K562 (cell line): ENCODE measurements around the gene IL4R. TPM values are rescaled to one million over a fixed set of nuclear protein-coding genes. Genes with fewer than 3 reads are reported as not detected.

Source experiments
- ATAC-seq: fragments of 200-7000 bp; cut with Tn5 transposase; 3 replicates; pipeline ENCODE4 v1.9.1; 2020; ENCODE audit warnings: moderate library complexity
- BruUV-seq: library from RNA; stranded (reverse); fragments of 400-500 nt; replicated peaks from 2 replicates; lab custom pipeline; 2021; lab: Mats Ljungman, UMichigan
- CTCF ChIA-PET: fragments of 300-600 bp; formaldehyde crosslinking; extraction: SDS; loops from one replicate; lab custom pipeline; 2021; ENCODE audit warnings: low intra/inter-chr PET ratio; lab: Yijun Ruan, JAX
- POLR2A ChIA-PET: fragments of 300-600, 350-650 bp; sonication (Branson Sonifier 250); formaldehyde crosslinking; extraction: SDS; loops from one replicate; lab custom pipeline; 2021; ENCODE audit warnings: antibody characterized with exemption, inconsistent platforms; lab: Yijun Ruan, JAX
- DNase-seq, 4 experiments: peaks; one replicate each; pipeline versions ENCODE4 v3.0.0 to v3.0.0-alpha.2; 2011 to 2018; ENCODE audit warnings: low spot score in 3 of 4, mixed read lengths in 3 of 4; ENCODE audit errors: extremely low read depth in 1 of 4
- FAIRE-seq: peaks from 2 replicates; lab custom pipeline; 2011; peaks lifted over from hg19 to GRCh38; lab: Jason Lieb, UNC
- H2AFZ ChIP-seq: 2 replicates; pipeline ENCODE4 v1.6.0; 2011; ENCODE audit warnings: low read depth, low read length, control low read depth, inconsistent platforms
- H3K27ac ChIP-seq: fragments of 200-600 bp; 3 replicates; pipeline ENCODE4 v1.8.0; 2011; ENCODE audit warnings: low read depth, mild to moderate bottlenecking, control low read depth, inconsistent platforms, low read length, moderate library complexity, mixed read lengths; ENCODE audit errors: extremely low read depth
- H3K27me3 ChIP-seq, 2 experiments: fragments of 300-600 bp in 1 of 2; 2 replicates in 1 of 2; 3 replicates in 1 of 2; pipeline versions ENCODE4 v1.6.0 to v1.8.0; 2011; ENCODE audit warnings: inconsistent platforms in 2 of 2, low read length in 2 of 2, mild to moderate bottlenecking in 1 of 2, mixed read lengths in 1 of 2, moderate library complexity in 1 of 2; ENCODE audit not compliant: control insufficient read depth in 2 of 2, insufficient read depth in 2 of 2
- H3K36me3 ChIP-seq: fragments of 300-600 bp; 3 replicates; pipeline ENCODE4 v1.8.0; 2011; ENCODE audit warnings: mild to moderate bottlenecking, low read length, inconsistent platforms; ENCODE audit not compliant: control insufficient read depth, insufficient read depth
- H3K4me1 ChIP-seq, 2 experiments: fragments of 200-600 bp in 1 of 2; replicated peaks in 1 of 2; 2 replicates in 1 of 2; 3 replicates in 1 of 2; pipeline versions ENCODE4 v1.5.1 to v1.8.0; 2011; ENCODE audit warnings: inconsistent platforms in 2 of 2, low read length in 2 of 2, mild to moderate bottlenecking in 1 of 2, mixed read lengths in 1 of 2, moderate library complexity in 1 of 2; ENCODE audit not compliant: control insufficient read depth in 2 of 2, insufficient read depth in 2 of 2
- H3K4me2 ChIP-seq: 2 replicates; pipeline ENCODE4 v1.6.1; 2011; ENCODE audit warnings: low read length, control low read depth, inconsistent platforms, mixed read lengths; ENCODE audit not compliant: insufficient read depth
- H3K4me3 ChIP-seq: fragments of 200-600 bp; sonication (generic), shearing (Covaris generic); 2 replicates; pipeline ENCODE4 v1.5.1; 2016; ENCODE audit warnings: control low read depth, inconsistent platforms
- H3K79me2 ChIP-seq: fragments of 200-600 bp; 3 replicates; pipeline ENCODE4 v1.8.0; 2011; ENCODE audit warnings: low read length, inconsistent platforms; ENCODE audit not compliant: control insufficient read depth, insufficient read depth
- H3K9ac ChIP-seq, 2 experiments: 2 replicates each; pipeline versions ENCODE4 v1.6.0 to v1.6.1; 2011; ENCODE audit warnings: low read depth in 2 of 2, low read length in 2 of 2, control low read depth in 1 of 2, inconsistent platforms in 1 of 2, mild to moderate bottlenecking in 1 of 2, mixed read lengths in 1 of 2; ENCODE audit not compliant: insufficient read depth in 1 of 2
- H3K9me1 ChIP-seq: one replicate; pipeline ENCODE4 v1.6.0; 2011; ENCODE audit warnings: inconsistent platforms, mild to moderate bottlenecking, low read length, moderate library complexity; ENCODE audit not compliant: control insufficient read depth, insufficient read depth
- H3K9me3 ChIP-seq: replicated peaks from 2 replicates; pipeline ENCODE4 v1.5.1; 2011; ENCODE audit warnings: low read depth, low read length, inconsistent platforms; ENCODE audit not compliant: control insufficient read depth, insufficient read depth
- H4K20me1 ChIP-seq: replicated peaks from 2 replicates; pipeline ENCODE4 v1.6.1; 2011; ENCODE audit warnings: low read length, inconsistent platforms, mixed read lengths; ENCODE audit not compliant: control insufficient read depth, insufficient read depth
- BCOR ChIP-seq: fragments of 450-650 bp; IDR thresholded peaks from 2 replicates; pipeline ENCODE4 v1.6.1; 2016
- CBFA2T2 ChIP-seq: fragments of 450-650 bp; conservative IDR thresholded peaks from 2 replicates; pipeline ENCODE4 v1.6.1; 2017; ENCODE audit warnings: mild to moderate bottlenecking
- CBFA2T3 ChIP-seq: fragments of 450-650 bp; IDR thresholded peaks from 2 replicates; pipeline ENCODE4 v1.6.1; 2017
- PRMT5 ChIP-seq: sonication (generic); formaldehyde crosslinking; IDR thresholded peaks from 2 replicates; pipeline ENCODE4 v1.5.0; 2020; ENCODE audit warnings: missing genetic modification reagents
- RBM25 ChIP-seq: fragments of 200-400 bp; formaldehyde crosslinking; IDR thresholded peaks from 2 replicates; pipeline ENCODE4 v1.6.1; 2018; ENCODE audit warnings: low read length, low read depth, moderate library complexity; ENCODE audit not compliant: severe bottlenecking
- TAL1 ChIP-seq: fragments of 450-650 bp; IDR thresholded peaks from 2 replicates; pipeline ENCODE4 v1.6.1; 2016; ENCODE audit warnings: mild to moderate bottlenecking
- ZFP36 ChIP-seq: fragments of 150-350 bp; IDR thresholded peaks from 2 replicates; pipeline ENCODE4 v1.6.1; 2018; ENCODE audit warnings: low read length, low read depth; ENCODE audit not compliant: partially characterized antibody
- ZNF174 ChIP-seq: fragments of 250-450 bp; sonication (Bioruptor Pico); IDR thresholded peaks from 2 replicates; pipeline ENCODE4 v1.4.0; 2020; ENCODE audit warnings: mild to moderate bottlenecking
- WGBS: fragments of 100-300 bp; shearing (Covaris generic); methylation state at CpG from one replicate; pipeline ENCODE4 v1.1.6; 2016; ENCODE audit warnings: low coverage, mixed read lengths; ENCODE audit not compliant: insufficient coverage; ENCODE audit errors: missing lambda C conversion rate; 5-methylcytosine and 5-hydroxymethylcytosine counted together
- in situ Hi-C: fragments of 300-500 bp; cut with MboI; formaldehyde crosslinking; loops from 4 replicates; pipeline ENCODE4 v1.15.0; 2018; ENCODE audit warnings: inconsistent platforms, mixed read lengths
- intact Hi-C: fragments of 100-400 bp; cut with micrococcal nuclease; formaldehyde crosslinking; loops from 2 replicates; pipeline ENCODE4 v1.14.2; 2022
- polyA plus RNA-seq, 8 experiments: library from polyadenylated mRNA; depleted of rRNA in 4 of 8; stranded (reverse) in 5 of 8; unstranded in 3 of 8; fragments of >200 nt; fragmentation: Nextera tagmentation in 2 of 8; fragmentation: Illumina TruSeq in 1 of 8; extraction: Ambion mirVana in 2 of 8; extraction: Trizol in 1 of 8; gene quantifications; 2 replicates each; pipeline versions ENCODE4 v1.2.1 to v1.2.3, GENCODE V29; 2011 to 2014; ENCODE audit warnings: inconsistent platforms in 1 of 8, missing spikeins in 1 of 8
- total RNA-seq, 7 experiments: library from RNA; depleted of rRNA in 6 of 7; stranded (reverse); fragments of >200 nt in 6 of 7; fragmentation: Illumina TruSeq in 2 of 7; extraction: Trizol in 2 of 7; gene quantifications; 2 replicates each; pipeline versions ENCODE4 v1.2.1 to v1.2.3, GENCODE V29; 2011 to 2021; ENCODE audit warnings: low replicate concordance in 1 of 7

The IL4R gene
- total and polyA plus RNA-seq, 9 of the 15 experiments (the other 6 are each of a cell fraction or from before 2014, with no cell fraction given), result 0.17 to 5.8 (median 3.3) TPM

- 12% methylated on average over 6 of the region's 6 CpGs for WGBS
- no peak overlapping the region for H2AFZ ChIP-seq
- in situ Hi-C loops, result no loop called here
- no peaks in the 10 kb centered on the region for H3K9me3 ChIP-seq
- H3K4me1 ChIP-seq, result peaks cover 0 to 4% of the 10 kb centered on the region in 2 experiments; a peak in 2 of 5 replicates
- no peak overlapping the region for H3K9ac ChIP-seq
- 0 out of 2 replicates have a peak, but pooled peaks have one; percentile 33 for TF ChIP-seq BCOR
- no peak for TF ChIP-seq PRMT5
- 0 out of 2 replicates have a peak, but pooled peaks have one; percentile 48 for TF ChIP-seq CBFA2T3
- peak; percentile 46 for TF ChIP-seq TAL1
- peak; percentile 70 for TF ChIP-seq ZFP36
- peak; percentile 68 for TF ChIP-seq RBM25
- no peak for TF ChIP-seq ZNF174 (CRISPR knock-in tag)
- 0 out of 2 replicates have a peak, but pooled peaks have one; percentile 5 for TF ChIP-seq CBFA2T2
- no peak overlapping the region for H3K4me3 ChIP-seq
- ChIA-PET POLR2A (interaction anchor here (0.8 kb wide), 1 partner anchor 31 kb away, joined by 3 read pairs; no protein-coding TSS in a partner anchor), CTCF (no interaction called here)
- no peak for ATAC-seq
- DNase-seq, result peak in 1 of 4 experiments; percentile 3
- H4K20me1 ChIP-seq, result no peaks in the 10 kb centered on the region
- no peaks in the 10 kb centered on the region for H3K79me2 ChIP-seq
- no peaks in the 10 kb centered on the region for H3K9me1 ChIP-seq
- peaks cover 0 to 9% of the 10 kb centered on the region in 2 experiments; a peak in 2 of 5 replicates for H3K27me3 ChIP-seq
- FAIRE-seq, result no peak
- BruUV-seq, result no TSS peak
- intact Hi-C loops, result no loop called here
- no peak overlapping the region for H3K4me2 ChIP-seq
- H3K36me3 ChIP-seq, result no peaks in the 10 kb centered on the region
- H3K27ac ChIP-seq, result no peak overlapping the region
Observed at GRCh38 chr16:27351989-27352388, 38.2 kb downstream of the IL4R start.
